Measurements from ENCODE around the gene OBSCN. TPM values are rescaled to one million over a fixed set of nuclear protein-coding genes. Genes with fewer than 3 reads are reported as not detected.

Gene OBSCN
- total RNA-seq, 1 donor from 2014 or later: 25.7 TPM

DNA sequence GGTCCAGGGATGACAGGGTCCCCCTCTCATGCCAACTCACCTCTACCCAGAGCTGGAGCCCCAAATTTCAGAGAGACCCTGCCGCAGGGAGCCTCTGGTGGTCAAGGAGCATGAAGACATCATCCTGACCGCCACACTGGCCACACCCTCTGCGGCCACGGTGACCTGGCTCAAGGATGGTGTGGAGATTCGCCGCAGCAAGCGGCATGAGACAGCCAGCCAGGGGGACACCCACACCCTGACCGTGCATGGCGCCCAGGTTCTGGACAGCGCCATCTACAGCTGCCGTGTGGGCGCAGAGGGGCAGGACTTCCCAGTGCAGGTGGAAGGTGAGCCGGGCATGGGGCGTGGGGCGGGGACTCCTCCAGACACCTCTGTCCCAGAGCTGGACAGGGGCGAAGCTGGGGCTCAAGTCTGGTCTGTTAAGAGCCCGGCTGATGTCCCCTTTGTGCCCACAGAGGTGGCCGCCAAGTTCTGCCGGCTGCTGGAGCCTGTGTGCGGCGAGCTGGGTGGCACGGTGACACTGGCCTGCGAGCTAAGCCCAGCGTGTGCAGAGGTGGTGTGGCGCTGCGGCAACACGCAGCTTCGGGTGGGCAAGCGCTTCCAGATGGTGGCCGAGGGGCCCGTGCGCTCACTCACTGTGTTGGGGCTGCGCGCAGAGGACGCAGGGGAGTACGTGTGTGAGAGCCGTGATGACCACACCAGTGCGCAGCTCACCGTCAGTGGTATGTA is 66.0 kb downstream of the OBSCN start:
- no peak overlapping the region for H3K4me3 Mint-ChIP-seq (ENCODE audit: unreplicated experiment)
- no peaks in the 10 kb centered on the region for H3K9me3 Mint-ChIP-seq (ENCODE audit: unreplicated experiment)
- no peaks in the 10 kb centered on the region for H3K36me3 Mint-ChIP-seq (ENCODE audit: unreplicated experiment)
- H3K4me1 Mint-ChIP-seq (ENCODE audit: low read depth, unreplicated experiment): no peaks in the 10 kb centered on the region
- TF ChIP-seq, protein P1, sequence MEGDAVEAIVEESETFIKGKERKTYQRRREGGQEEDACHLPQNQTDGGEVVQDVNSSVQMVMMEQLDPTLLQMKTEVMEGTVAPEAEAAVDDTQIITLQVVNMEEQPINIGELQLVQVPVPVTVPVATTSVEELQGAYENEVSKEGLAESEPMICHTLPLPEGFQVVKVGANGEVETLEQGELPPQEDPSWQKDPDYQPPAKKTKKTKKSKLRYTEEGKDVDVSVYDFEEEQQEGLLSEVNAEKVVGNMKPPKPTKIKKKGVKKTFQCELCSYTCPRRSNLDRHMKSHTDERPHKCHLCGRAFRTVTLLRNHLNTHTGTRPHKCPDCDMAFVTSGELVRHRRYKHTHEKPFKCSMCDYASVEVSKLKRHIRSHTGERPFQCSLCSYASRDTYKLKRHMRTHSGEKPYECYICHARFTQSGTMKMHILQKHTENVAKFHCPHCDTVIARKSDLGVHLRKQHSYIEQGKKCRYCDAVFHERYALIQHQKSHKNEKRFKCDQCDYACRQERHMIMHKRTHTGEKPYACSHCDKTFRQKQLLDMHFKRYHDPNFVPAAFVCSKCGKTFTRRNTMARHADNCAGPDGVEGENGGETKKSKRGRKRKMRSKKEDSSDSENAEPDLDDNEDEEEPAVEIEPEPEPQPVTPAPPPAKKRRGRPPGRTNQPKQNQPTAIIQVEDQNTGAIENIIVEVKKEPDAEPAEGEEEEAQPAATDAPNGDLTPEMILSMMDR (IDR thresholded peaks at IDR 0.05; ENCODE audit: partially characterized antibody, unreplicated experiment): no peak
- DNase-seq: no peak
- H3K27ac Mint-ChIP-seq (ENCODE audit: unreplicated experiment): no peak overlapping the region
- H3K27me3 Mint-ChIP-seq (ENCODE audit: unreplicated experiment): peaks cover 6% of the 10 kb centered on the region

DNA sequence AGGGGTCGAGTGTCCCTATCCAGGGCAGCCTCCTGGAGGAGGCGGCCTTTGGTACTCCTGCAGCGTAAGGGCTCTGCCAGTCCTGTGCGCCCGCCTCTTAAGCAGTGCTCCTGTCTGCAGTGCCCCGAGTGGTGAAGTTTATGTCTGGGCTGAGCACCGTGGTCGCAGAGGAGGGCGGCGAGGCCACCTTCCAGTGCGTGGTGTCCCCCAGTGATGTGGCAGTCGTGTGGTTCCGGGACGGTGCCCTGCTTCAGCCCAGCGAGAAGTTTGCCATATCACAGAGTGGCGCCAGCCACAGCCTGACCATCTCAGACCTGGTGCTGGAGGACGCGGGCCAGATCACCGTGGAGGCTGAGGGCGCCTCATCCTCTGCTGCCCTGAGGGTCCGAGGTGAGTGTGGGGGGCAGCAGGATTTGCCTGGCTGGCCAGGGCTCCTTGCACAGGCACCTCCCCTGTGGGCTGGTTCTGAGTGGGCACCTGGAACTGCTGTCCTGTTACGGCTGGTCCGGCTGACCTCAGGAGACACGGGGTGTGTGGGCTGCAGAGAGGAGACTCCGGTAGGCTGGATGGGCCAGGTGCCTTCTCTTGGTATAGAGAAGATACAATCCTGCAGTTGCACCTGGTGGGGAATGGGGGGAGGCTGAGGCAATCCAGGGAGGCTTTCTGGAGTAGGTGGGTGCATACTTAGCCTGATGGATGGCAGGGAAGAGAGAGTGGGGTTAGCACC is 66.8 kb downstream of the OBSCN start:
- no peaks in the 10 kb centered on the region for H3K36me3 Mint-ChIP-seq (ENCODE audit: unreplicated experiment)
- H3K27ac Mint-ChIP-seq (ENCODE audit: unreplicated experiment): no peak overlapping the region
- no peaks in the 10 kb centered on the region for H3K9me3 Mint-ChIP-seq (ENCODE audit: unreplicated experiment)
- H3K4me1 Mint-ChIP-seq (ENCODE audit: low read depth, unreplicated experiment): no peaks in the 10 kb centered on the region
- H3K27me3 Mint-ChIP-seq (ENCODE audit: unreplicated experiment): peaks cover 8% of the 10 kb centered on the region
- TF ChIP-seq, protein P1 (IDR thresholded peaks at IDR 0.05; ENCODE audit: partially characterized antibody, unreplicated experiment): no peak
- DNase-seq: no peak
- H3K4me3 Mint-ChIP-seq (ENCODE audit: unreplicated experiment): peak overlapping the region; percentile 61

DNA sequence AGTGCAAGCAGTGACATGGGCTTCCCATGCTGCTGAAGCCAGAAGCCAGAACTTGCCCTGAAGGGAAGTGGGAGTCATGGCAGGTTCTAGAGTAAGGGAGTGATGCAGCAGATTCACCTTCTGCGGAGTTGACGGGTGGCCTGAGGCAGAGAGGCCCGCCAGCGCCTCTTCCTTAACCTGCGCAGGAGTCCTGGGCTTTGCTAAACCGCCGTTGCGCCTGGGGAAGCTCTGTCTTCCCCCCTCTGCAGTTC is 67.3 kb downstream of the OBSCN start:
- H3K9me3 Mint-ChIP-seq (ENCODE audit: unreplicated experiment): no peaks in the 10 kb centered on the region
- H3K27me3 Mint-ChIP-seq (ENCODE audit: unreplicated experiment): peaks cover 8% of the 10 kb centered on the region
- no peaks in the 10 kb centered on the region for H3K36me3 Mint-ChIP-seq (ENCODE audit: unreplicated experiment)
- H3K4me3 Mint-ChIP-seq (ENCODE audit: unreplicated experiment): peak overlapping the region; percentile 61
- TF ChIP-seq, protein P1 (IDR thresholded peaks at IDR 0.05; ENCODE audit: partially characterized antibody, unreplicated experiment): no peak
- no peak overlapping the region for H3K27ac Mint-ChIP-seq (ENCODE audit: unreplicated experiment)
- no peaks in the 10 kb centered on the region for H3K4me1 Mint-ChIP-seq (ENCODE audit: low read depth, unreplicated experiment)
- DNase-seq: no peak

DNA sequence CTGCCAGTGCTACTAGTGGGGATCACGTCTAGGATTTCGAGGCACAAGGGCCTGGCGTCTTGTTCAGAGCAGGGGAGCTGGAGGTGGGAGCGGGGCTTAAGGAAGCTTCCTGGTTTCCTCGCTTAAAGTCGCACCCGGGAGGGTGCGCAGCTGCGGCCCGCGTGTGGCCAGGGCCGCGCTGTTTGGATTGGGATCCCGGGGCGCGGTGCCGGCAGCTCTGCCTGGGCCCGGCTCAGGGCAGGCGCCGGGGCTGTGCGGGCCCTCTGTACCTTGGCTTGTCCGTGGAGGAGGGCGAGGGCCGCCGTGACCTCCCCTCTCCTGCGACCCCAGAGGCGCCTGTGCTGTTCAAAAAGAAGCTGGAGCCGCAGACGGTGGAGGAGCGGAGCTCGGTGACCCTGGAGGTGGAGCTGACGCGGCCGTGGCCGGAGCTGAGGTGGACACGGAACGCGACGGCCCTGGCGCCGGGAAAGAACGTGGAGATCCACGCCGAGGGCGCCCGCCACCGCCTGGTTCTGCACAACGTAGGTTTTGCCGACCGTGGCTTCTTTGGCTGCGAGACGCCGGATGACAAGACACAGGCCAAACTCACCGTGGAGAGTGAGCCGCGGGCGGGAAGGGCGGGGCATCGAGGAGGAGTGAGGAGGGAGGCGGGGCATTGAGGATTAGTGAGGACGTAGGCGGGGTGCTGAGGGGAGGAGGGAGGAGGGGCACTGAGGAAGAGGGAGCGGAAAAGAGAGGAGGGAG is 67.8 kb downstream of the OBSCN start:
- Mint-ChIP-seq H3K27me3 (ENCODE audit: unreplicated experiment) (peaks cover 8% of the 10 kb centered on the region), H3K27ac (ENCODE audit: unreplicated experiment) (no peak overlapping the region), H3K4me1 (ENCODE audit: low read depth, unreplicated experiment) (no peaks in the 10 kb centered on the region), H3K36me3 (ENCODE audit: unreplicated experiment) (no peaks in the 10 kb centered on the region), H3K4me3 (ENCODE audit: unreplicated experiment) (peak overlapping the region; percentile 49), H3K9me3 (ENCODE audit: unreplicated experiment) (no peaks in the 10 kb centered on the region)
- TF ChIP-seq, protein P1 (IDR thresholded peaks at IDR 0.05; ENCODE audit: partially characterized antibody, unreplicated experiment): no peak
- DNase-seq: peak; percentile 87

Data from glutamatergic neuron (in vitro differentiated cells).